T-helper 1 cell treated with Interleukin-12 subunit alpha and Interleukin-12 subunit beta and Interleukin-4 antibody, amounts not matched to agents 30 ng/mL and 1 ng/mL, for 36 hours (primary cell): ENCODE results near the gene POLR2E. TPM values are rescaled to one million over a fixed set of nuclear protein-coding genes. Genes with fewer than 3 reads are reported as not detected.

ENCODE experiments used
- intact Hi-C: fragments of 100-400 bp; cut with micrococcal nuclease; formaldehyde crosslinking; loops from one replicate; pipeline ENCODE4 v1.15.1; 2024
- total RNA-seq: library from RNA; stranded (reverse); gene quantifications from 2 replicates; pipeline ENCODE4 v1.2.3, GENCODE V29; 2022

The POLR2E gene
- total RNA-seq, 1 donor from 2014 or later, result 155 TPM

- intact Hi-C loops, result loop anchor here (5.0 kb wide), 1 partner anchor 81 kb away; no protein-coding TSS in a partner anchor
These were observed 16.6 kb upstream of the POLR2E start for GRCh38 chr19:1111641-1112267.

GRCh38 chr19:1110809-1111640 lies 15.8 kb upstream of the POLR2E start:
- intact Hi-C loops, result loop anchor here (5.0 kb wide), 1 partner anchor 81 kb away; no protein-coding TSS in a partner anchor

- intact Hi-C loops, result loop anchor here (5.0 kb wide), 1 partner anchor 82 kb away; no protein-coding TSS in a partner anchor
These were observed 14.8 kb upstream of the POLR2E start for GRCh38 chr19:1109697-1110671.

DNA sequence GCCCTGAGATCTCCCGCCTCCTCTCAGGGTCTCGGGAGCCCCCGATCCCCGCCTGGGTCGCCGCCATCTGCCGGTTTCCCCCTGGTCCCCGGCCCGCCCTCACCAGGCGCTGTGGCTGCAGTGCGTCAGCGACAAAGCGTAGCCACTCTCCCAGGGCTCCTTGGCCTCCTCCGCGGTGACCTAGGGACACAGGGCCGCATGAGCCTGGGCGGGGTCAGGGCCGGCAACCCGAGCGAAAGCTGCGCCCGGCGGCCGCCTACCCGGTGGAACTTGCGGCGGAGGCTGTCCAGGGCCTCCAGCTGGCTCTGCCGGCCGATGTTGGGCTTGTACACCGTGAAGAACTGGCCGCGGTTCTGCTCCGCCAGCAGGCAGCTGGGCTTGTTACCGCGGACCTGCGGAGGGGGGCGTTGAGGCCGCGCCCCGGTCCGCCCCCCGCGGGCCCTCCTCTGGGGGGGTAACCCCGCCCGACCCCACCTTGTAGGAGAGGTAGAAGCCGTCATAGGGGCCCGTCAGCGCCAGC lies 13.9 kb upstream of the POLR2E start:
- intact Hi-C loops, result no loop called here

DNA sequence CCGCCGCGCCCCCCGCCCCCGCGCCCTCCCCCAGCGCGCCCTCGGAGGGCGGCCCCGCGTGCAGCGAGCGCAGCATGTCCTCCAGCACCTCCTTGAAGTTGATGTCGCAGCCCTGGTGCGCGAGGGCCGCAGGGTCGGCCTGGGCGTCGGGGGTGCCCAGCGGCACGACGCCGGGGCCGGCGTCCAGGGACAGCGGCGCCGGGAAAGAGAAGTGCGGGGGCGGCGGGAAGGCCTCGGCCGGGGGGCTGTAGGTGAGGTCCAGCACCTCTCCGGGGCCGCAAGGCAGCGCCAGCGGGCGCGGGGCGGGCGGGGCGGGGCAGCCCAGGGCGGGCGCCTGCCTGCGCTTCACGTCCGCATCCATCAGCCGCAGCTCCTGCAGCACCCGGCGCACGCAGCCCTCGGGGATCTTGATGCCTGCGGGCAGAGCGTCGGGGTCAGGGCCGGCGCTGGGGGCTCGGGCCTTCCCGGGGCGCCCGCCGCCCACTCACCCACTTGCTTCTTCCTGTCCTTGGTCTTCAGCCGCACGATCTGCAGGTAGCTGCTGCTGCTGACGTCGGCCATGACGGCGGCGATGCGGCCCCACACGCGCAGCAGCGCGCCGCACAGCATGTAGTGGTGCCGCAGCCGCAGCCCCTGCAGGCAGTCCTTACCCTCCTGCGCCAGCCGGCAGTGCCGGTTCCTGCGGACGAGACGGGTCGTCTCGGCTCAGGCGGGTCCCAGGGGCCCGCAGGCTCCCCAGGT lies 13.3 kb upstream of the POLR2E start:
- intact Hi-C loops, result no loop called here

DNA sequence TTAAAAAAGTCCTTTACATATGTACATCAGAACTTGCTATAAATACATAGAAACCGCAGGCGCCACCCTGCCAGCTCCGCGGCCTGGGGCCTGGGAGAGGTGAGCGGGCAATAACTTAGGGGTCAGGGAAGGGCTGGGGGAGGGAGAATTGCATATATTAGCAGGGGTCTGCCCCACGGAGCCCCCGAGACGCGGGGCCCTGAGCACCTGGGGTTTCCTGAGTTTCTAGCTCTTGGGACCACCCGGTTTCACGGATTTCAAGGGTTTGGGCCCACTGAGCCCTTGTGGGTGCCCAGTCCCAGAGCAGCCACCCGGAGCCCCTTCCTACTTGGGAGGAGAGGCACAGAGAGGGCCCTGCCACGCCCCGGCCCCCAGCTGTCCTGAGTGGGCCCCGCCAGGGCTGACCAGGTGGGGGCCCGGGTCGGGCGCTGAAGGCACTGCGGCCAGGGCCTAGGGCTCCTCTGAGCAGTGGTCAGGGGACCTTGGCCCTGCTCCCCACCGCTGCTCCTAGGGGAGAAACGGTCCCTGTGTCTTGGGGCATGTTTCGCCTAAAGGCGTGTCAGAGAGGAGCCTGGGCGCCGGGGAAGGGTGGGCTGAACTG lies 12.6 kb upstream of the POLR2E start:
- intact Hi-C loops, result no loop called here

DNA sequence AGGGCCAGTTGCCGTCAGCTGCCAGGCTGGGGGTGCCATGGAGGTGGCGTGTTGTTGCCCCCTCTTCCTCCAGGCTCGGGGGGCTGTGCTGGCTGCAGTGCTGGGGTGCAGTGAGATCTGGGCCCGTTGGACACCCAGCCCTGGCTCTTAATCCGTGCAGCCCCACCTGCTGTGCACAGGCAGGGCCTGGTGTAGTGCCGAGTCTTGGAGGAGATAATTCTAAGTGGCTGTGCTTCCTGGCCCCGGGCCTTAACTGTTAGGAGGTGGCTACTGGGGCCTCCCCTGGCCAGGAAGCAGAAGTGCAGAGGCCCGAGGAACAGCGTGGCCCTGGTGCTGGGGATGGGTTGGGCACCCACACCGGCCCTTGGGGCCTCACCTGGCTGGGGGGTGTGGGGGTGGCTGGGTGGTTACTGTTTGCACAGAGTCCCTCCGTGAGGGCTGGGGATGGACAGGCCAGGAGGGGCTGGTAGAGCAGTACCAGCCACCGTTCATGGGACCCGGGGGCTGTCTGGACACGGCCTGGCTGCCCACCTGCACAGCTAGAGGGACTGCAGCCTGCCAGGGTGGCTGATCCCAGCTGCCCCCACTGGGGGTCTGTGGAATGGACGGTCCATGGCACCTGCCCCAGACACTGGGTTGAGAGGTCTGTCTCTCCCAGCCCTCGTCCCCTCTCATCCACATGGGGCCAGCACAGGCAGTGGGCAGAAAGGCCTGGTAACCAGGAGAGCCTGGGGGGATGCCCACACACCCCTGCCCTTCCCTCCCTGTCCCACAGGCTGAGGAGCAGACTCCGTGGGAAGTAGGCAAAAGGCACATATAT lies 11.9 kb upstream of the POLR2E start:
- intact Hi-C loops, result no loop called here

DNA sequence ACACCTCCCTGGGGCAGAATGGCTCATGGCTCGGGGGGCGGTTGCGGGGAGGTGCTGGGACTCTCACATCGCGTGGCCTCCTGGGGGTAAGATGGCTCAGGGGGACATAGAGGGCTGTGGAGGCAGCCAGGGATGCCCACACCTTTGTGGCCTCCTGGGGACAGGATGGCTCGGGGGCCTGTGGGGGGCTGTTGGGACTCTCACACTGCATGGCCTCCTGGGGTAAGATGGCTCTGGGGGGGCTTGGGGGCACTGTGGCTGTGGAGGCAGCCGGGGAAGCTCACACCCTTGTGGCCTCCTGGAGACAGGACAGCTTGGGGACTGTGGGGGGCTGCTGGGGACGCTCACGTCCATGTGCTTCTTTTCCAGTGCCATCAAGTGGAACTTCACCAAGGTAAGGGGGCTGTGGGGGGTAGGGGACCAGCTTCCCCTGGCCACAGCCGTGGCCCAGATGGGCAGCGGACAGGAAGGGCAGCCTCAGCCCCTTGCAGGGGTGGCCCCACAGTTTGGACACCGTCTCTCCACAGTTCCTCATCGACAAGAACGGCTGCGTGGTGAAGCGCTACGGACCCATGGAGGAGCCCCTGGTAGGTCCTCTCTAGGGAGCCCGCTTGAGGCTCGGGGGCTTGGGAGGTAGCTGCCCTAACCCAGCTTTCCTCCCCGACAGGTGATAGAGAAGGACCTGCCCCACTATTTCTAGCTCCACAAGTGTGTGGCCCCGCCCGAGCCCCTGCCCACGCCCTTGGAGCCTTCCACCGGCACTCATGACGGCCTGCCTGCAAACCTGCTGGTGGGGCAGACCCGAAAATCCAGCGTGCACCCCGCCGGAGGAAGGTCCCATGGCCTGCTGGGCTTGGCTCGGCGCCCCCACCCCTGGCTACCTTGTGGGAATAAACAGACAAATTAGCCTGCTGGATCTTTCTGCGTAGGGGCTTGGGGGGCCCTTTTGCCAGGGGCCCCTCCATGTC lies 11.0 kb upstream of the POLR2E start:
- intact Hi-C loops, result no loop called here

GRCh38 chr19:1105008-1105872 lies 10.1 kb upstream of the POLR2E start:
- intact Hi-C loops, result no loop called here

- intact Hi-C loops, result no loop called here
These were observed 9.3 kb upstream of the POLR2E start for GRCh38 chr19:1104311-1105007.

DNA sequence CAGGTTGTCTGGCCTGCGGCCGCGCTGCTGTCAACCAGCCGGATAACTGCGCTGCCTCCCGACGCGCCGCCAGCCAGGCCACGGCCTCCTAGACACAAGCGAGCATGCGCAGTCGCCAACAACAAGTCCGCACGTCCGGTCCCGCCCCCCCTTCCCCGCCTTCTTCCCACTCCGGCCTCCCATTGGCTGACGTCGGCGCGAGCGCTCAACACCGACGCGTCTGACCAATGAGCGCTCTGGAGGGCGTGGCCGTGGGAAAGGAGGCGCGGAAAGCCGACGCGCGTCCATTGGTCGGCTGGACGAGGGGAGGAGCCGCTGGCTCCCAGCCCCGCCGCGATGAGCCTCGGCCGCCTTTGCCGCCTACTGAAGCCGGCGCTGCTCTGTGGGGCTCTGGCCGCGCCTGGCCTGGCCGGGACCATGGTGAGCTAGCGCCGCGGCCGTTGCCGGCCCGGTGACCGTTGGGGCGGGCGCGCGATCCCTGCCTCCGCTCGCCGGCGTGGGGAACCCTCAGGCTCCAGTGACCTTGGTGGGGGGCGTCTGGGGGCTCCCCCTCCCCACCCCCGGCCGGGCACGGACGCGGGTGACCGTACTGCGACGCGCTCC lies 8.6 kb upstream of the POLR2E start, which contains the start of gene GPX4:
TSS of gene GPX4 (plus strand) at position 287 of the 603 bp plus-strand sequence. CDS start at position 337, 50 bp downstream.
- intact Hi-C loops, result loop anchor here (1.0 to 2.0 kb wide), 5 partner anchors 9 to 137 kb away; partner anchors contain the start of genes ATP5F1D and POLR2E

DNA sequence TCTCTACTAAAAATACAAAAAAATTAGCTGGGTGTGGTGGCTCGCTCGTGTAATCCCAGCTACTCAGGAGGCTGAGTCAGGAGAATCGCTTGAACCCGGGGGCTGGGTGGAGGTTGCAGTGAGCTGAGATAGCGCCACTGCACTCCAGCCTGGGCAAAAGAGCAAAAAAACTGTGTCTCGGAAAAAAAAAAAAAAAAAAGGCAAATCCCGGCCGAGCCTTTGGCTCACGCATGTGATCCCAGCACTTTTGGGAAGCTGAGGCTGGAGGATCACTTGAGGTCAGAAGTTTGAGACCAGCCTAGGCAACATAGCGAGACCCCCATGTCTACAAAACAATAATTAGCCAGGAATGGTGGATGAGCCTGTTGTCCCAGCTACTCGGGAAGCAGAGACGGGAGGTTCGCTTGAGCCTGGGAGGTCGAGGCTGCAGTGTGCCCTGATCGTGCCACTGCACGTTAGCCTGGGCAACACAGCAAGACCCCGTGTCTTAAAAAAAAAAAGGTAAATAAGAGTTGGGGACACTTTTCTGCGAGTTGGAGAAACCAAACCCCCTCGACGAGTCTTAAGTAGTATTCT lies 8.0 kb upstream of the POLR2E start:
- intact Hi-C loops, result loop anchor here (1.0 to 2.0 kb wide), 5 partner anchors 8 to 138 kb away; partner anchors contain the start of genes ATP5F1D and POLR2E

- intact Hi-C loops, result loop anchor here (1.0 to 2.0 kb wide), 5 partner anchors 7 to 139 kb away; partner anchors contain the start of genes ATP5F1D and POLR2E
These were observed 7.4 kb upstream of the POLR2E start for GRCh38 chr19:1102407-1103131.

DNA sequence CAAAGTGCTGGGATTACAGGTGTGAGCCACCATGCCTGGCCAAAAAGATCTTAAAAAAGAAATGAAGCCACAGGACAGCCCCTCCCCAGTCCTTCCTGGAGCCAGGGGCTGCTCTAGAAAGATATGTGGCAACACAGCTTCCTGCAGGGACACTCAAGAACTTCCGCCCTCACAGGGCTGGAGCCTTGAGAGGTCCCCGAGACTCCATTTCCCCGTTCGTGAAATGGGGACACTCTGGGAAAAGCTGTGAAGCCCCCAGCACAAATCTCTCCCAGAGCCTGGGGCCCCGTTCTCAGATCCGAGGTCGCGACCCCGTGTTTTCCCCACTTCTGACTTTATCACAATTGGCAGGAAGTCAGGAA lies 6.1 kb upstream of the POLR2E start:
- intact Hi-C loops, result no loop called here
